ENCODE measurements around the gene CDKAL1.
"Not testable (repeated sequence)": the region's sequence is repeated elsewhere in the genome, so short reads cannot be mapped to it uniquely, and the experiment has no call there.

CDKAL1 gene

GRCh38 chr6:20746024-20746423 lies 211.8 kb downstream of the CDKAL1 start:
- Histone ChIP-seq H3K27me3 (ENCODE audit: insufficient read depth, low read length) (no peaks in the 10 kb centered on the region), H3K9me3 (ENCODE audit: low read length) (peaks cover 7% of the 10 kb centered on the region), H3K4me3 (ENCODE audit: low read length) (no peak overlapping the region), H3K36me3 (ENCODE audit: insufficient read depth, low read length) (no peaks in the 10 kb centered on the region), H2AFZ (ENCODE audit: low read depth, low read length) (no peak overlapping the region), H3K4me1 (ENCODE audit: insufficient read depth, low read length) (no peaks in the 10 kb centered on the region)

- H2AFZ ChIP-seq (ENCODE audit: low read depth, low read length), result no peak overlapping the region
- no peaks in the 10 kb centered on the region for H3K36me3 ChIP-seq (ENCODE audit: insufficient read depth, low read length)
- no peaks in the 10 kb centered on the region for H3K27me3 ChIP-seq (ENCODE audit: insufficient read depth, low read length)
- peaks cover 2% of the 10 kb centered on the region for H3K9me3 ChIP-seq (ENCODE audit: low read length)
- no peak overlapping the region for H3K4me3 ChIP-seq (ENCODE audit: low read length)
- H3K4me1 ChIP-seq (ENCODE audit: insufficient read depth, low read length), result no peaks in the 10 kb centered on the region
These were observed 212.7 kb downstream of the CDKAL1 start for GRCh38 chr6:20746805-20747558.

- no peaks in the 10 kb centered on the region for H3K36me3 ChIP-seq (ENCODE audit: insufficient read depth, low read length)
- peaks cover 2% of the 10 kb centered on the region for H3K9me3 ChIP-seq (ENCODE audit: low read length)
- no peaks in the 10 kb centered on the region for H3K27me3 ChIP-seq (ENCODE audit: insufficient read depth, low read length)
- no peaks in the 10 kb centered on the region for H3K4me1 ChIP-seq (ENCODE audit: insufficient read depth, low read length)
- H3K4me3 ChIP-seq (ENCODE audit: low read length), result no peak overlapping the region
- H2AFZ ChIP-seq (ENCODE audit: low read depth, low read length), result no peak overlapping the region
These were observed 213.7 kb downstream of the CDKAL1 start for GRCh38 chr6:20747991-20748390.

- Histone ChIP-seq H3K36me3 (ENCODE audit: insufficient read depth, low read length) (no peaks in the 10 kb centered on the region), H3K4me1 (ENCODE audit: insufficient read depth, low read length) (no peaks in the 10 kb centered on the region), H3K27me3 (ENCODE audit: insufficient read depth, low read length) (no peaks in the 10 kb centered on the region), H3K4me3 (ENCODE audit: low read length) (no peak overlapping the region), H3K9me3 (ENCODE audit: low read length) (peaks cover 4% of the 10 kb centered on the region), H2AFZ (ENCODE audit: low read depth, low read length) (no peak overlapping the region)
These were observed 217.2 kb downstream of the CDKAL1 start for GRCh38 chr6:20751293-20751935.

- Histone ChIP-seq H3K9me3 (ENCODE audit: low read length) (peaks cover 2% of the 10 kb centered on the region), H2AFZ (ENCODE audit: low read depth, low read length) (no peak overlapping the region), H3K4me1 (ENCODE audit: insufficient read depth, low read length) (no peaks in the 10 kb centered on the region), H3K27me3 (ENCODE audit: insufficient read depth, low read length) (no peaks in the 10 kb centered on the region), H3K4me3 (ENCODE audit: low read length) (no peak overlapping the region), H3K36me3 (ENCODE audit: insufficient read depth, low read length) (no peaks in the 10 kb centered on the region)
These were observed 221.4 kb downstream of the CDKAL1 start for GRCh38 chr6:20755631-20756030.

- not testable (repeated sequence) for H3K27me3 ChIP-seq (ENCODE audit: insufficient read depth, low read length); H3K4me3 ChIP-seq (ENCODE audit: low read length); H3K4me1 ChIP-seq (ENCODE audit: insufficient read depth, low read length); H3K9me3 ChIP-seq (ENCODE audit: low read length); H2AFZ ChIP-seq (ENCODE audit: low read depth, low read length); H3K36me3 ChIP-seq (ENCODE audit: insufficient read depth, low read length)
These were observed 222.4 kb downstream of the CDKAL1 start for GRCh38 chr6:20756584-20757147.

- H3K4me1 ChIP-seq (ENCODE audit: insufficient read depth, low read length), result no peaks in the 10 kb centered on the region
- no peaks in the 10 kb centered on the region for H3K27me3 ChIP-seq (ENCODE audit: insufficient read depth, low read length)
- H3K9me3 ChIP-seq (ENCODE audit: low read length), result peaks cover 4% of the 10 kb centered on the region
- H2AFZ ChIP-seq (ENCODE audit: low read depth, low read length), result no peak overlapping the region
- H3K36me3 ChIP-seq (ENCODE audit: insufficient read depth, low read length), result no peaks in the 10 kb centered on the region
- no peak overlapping the region for H3K4me3 ChIP-seq (ENCODE audit: low read length)
These were observed 223.5 kb downstream of the CDKAL1 start for GRCh38 chr6:20757761-20758160.

GRCh38 chr6:20763296-20763695 lies 229.0 kb downstream of the CDKAL1 start:
- no peaks in the 10 kb centered on the region for H3K36me3 ChIP-seq (ENCODE audit: insufficient read depth, low read length)

GRCh38 chr6:20769631-20770030 lies 235.4 kb downstream of the CDKAL1 start:
- Histone ChIP-seq H3K27me3 (ENCODE audit: insufficient read depth, low read length) (no peaks in the 10 kb centered on the region), H3K4me1 (ENCODE audit: insufficient read depth, low read length) (peaks cover 8% of the 10 kb centered on the region), H3K9me3 (ENCODE audit: low read length) (no peaks in the 10 kb centered on the region), H3K36me3 (ENCODE audit: insufficient read depth, low read length) (no peaks in the 10 kb centered on the region), H3K4me3 (ENCODE audit: low read length) (no peak overlapping the region), H2AFZ (ENCODE audit: low read depth, low read length) (no peak overlapping the region)

More at GRCh38 chr6:20763296-20763695, 229.0 kb downstream of the CDKAL1 start:
- no peak overlapping the region for H2AFZ ChIP-seq (ENCODE audit: low read depth, low read length)
- H3K4me3 ChIP-seq (ENCODE audit: low read length), result no peak overlapping the region
- no peaks in the 10 kb centered on the region for H3K27me3 ChIP-seq (ENCODE audit: insufficient read depth, low read length)
- H3K4me1 ChIP-seq (ENCODE audit: insufficient read depth, low read length), result no peaks in the 10 kb centered on the region
- peaks cover 3% of the 10 kb centered on the region for H3K9me3 ChIP-seq (ENCODE audit: low read length)

GRCh38 chr6:20770773-20771172 lies 236.5 kb downstream of the CDKAL1 start:
- Histone ChIP-seq H3K36me3 (ENCODE audit: insufficient read depth, low read length) (no peaks in the 10 kb centered on the region), H3K4me1 (ENCODE audit: insufficient read depth, low read length) (peaks cover 11% of the 10 kb centered on the region), H3K27me3 (ENCODE audit: insufficient read depth, low read length) (no peaks in the 10 kb centered on the region), H2AFZ (ENCODE audit: low read depth, low read length) (no peak overlapping the region), H3K9me3 (ENCODE audit: low read length) (no peaks in the 10 kb centered on the region), H3K4me3 (ENCODE audit: low read length) (no peak overlapping the region)

GRCh38 chr6:20771409-20771808 lies 237.2 kb downstream of the CDKAL1 start:
- H2AFZ ChIP-seq (ENCODE audit: low read depth, low read length), result no peak overlapping the region
- H3K27me3 ChIP-seq (ENCODE audit: insufficient read depth, low read length), result no peaks in the 10 kb centered on the region
- H3K9me3 ChIP-seq (ENCODE audit: low read length), result no peaks in the 10 kb centered on the region
- peaks cover 11% of the 10 kb centered on the region for H3K4me1 ChIP-seq (ENCODE audit: insufficient read depth, low read length)
- no peaks in the 10 kb centered on the region for H3K36me3 ChIP-seq (ENCODE audit: insufficient read depth, low read length)
- no peak overlapping the region for H3K4me3 ChIP-seq (ENCODE audit: low read length)

GRCh38 chr6:20773822-20774221 lies 239.6 kb downstream of the CDKAL1 start:
- H3K36me3 ChIP-seq (ENCODE audit: insufficient read depth, low read length), result no peaks in the 10 kb centered on the region
- H3K4me3 ChIP-seq (ENCODE audit: low read length), result no peak overlapping the region
- H3K4me1 ChIP-seq (ENCODE audit: insufficient read depth, low read length), result peaks cover 11% of the 10 kb centered on the region
- no peak overlapping the region for H2AFZ ChIP-seq (ENCODE audit: low read depth, low read length)
- no peaks in the 10 kb centered on the region for H3K9me3 ChIP-seq (ENCODE audit: low read length)
- no peaks in the 10 kb centered on the region for H3K27me3 ChIP-seq (ENCODE audit: insufficient read depth, low read length)

- H3K36me3 ChIP-seq (ENCODE audit: insufficient read depth, low read length), result no peaks in the 10 kb centered on the region
- H3K4me3 ChIP-seq (ENCODE audit: low read length), result no peak overlapping the region
- no peak overlapping the region for H2AFZ ChIP-seq (ENCODE audit: low read depth, low read length)
- H3K9me3 ChIP-seq (ENCODE audit: low read length), result no peaks in the 10 kb centered on the region
- peaks cover 8% of the 10 kb centered on the region for H3K4me1 ChIP-seq (ENCODE audit: insufficient read depth, low read length)
- H3K27me3 ChIP-seq (ENCODE audit: insufficient read depth, low read length), result no peaks in the 10 kb centered on the region
These were observed 241.7 kb downstream of the CDKAL1 start for GRCh38 chr6:20775981-20776380.

Data from neuron (in vitro differentiated cells).